Vagina (tissue), 2 donors: ENCODE measurements around the gene ADGRG6. TPM values are rescaled to one million over a fixed set of nuclear protein-coding genes. Genes with fewer than 3 reads are reported as not detected.

ENCODE experiments used
- DNase-seq, 2 donors: peaks; one replicate each; pipeline ENCODE4 v3.0.0-alpha.2; 2017; ENCODE audit errors: extremely low spot score in 2 of 2
- H3K27ac ChIP-seq: fragments of 200-600 bp; sonication (generic); one replicate; pipeline ENCODE4 v1.5.1; 2019
- H3K27me3 ChIP-seq: fragments of 200-600 bp; sonication (generic); one replicate; pipeline ENCODE4 v1.5.1; 2019
- H3K36me3 ChIP-seq, 2 donors: fragments of 200-600 bp; sonication (generic); one replicate each; pipeline ENCODE4 v1.5.1; 2017 to 2019
- H3K4me1 ChIP-seq: fragments of 200-600 bp; sonication (generic); one replicate; pipeline ENCODE4 v1.5.1; 2019
- H3K4me3 ChIP-seq, 2 donors: fragments of 200-600 bp; sonication (generic); 1 replicate in 1 of 2; 2 replicates in 1 of 2; pipeline ENCODE4 v1.5.1; 2016 to 2019
- H3K9me3 ChIP-seq: fragments of 200-600 bp; sonication (generic); one replicate; pipeline ENCODE4 v1.5.1; 2019
- CTCF ChIP-seq, 3 experiments: fragments of 450-650 bp in 2 of 3; fragments of 200-600 bp in 1 of 3; sonication (generic) in 1 of 3; IDR thresholded peaks; one replicate each; pipeline ENCODE4 v1.5.1; 2017 to 2019; ENCODE audit warnings: antibody characterized with exemption in 3 of 3, mild to moderate bottlenecking in 2 of 3, moderate library complexity in 2 of 3
- POLR2A ChIP-seq, 2 donors: fragments of 450-650 bp; IDR thresholded peaks; one replicate each; pipeline ENCODE4 v1.6.1; 2017; ENCODE audit warnings: antibody characterized with exemption in 2 of 2, mild to moderate bottlenecking in 2 of 2, moderate library complexity in 2 of 2
- POLR2AphosphoS5 ChIP-seq, 2 donors: sonication (generic); formaldehyde crosslinking; IDR thresholded peaks; one replicate each; pipeline ENCODE4 v1.9.0; 2017; ENCODE audit warnings: antibody characterized with exemption in 2 of 2, mild to moderate bottlenecking in 2 of 2, low read depth in 1 of 2; ENCODE audit not compliant: insufficient read depth in 1 of 2
- intact Hi-C: fragments of 100-400 bp; cut with DNase I; formaldehyde crosslinking; loops from one replicate; pipeline ENCODE4 v1.15.1; 2023
- total RNA-seq: library from RNA; depleted of rRNA; stranded (reverse); fragments of >200 nt; gene quantifications from one replicate; pipeline ENCODE4 v1.2.3, GENCODE V29; 2016

Gene ADGRG6
- total RNA-seq, 1 donor from 2014 or later: 22.6 TPM

GRCh38 chr6:142373268-142374090, 71.7 kb downstream of the ADGRG6 start:
- Histone ChIP-seq H3K4me3 (no peak overlapping the region), H3K36me3 (no peaks in the 10 kb centered on the region), H3K9me3 (no peaks in the 10 kb centered on the region), H3K27ac (no peak overlapping the region), H3K27me3 (no peaks in the 10 kb centered on the region), H3K4me1 (peaks cover 11% of the 10 kb centered on the region)
- DNase-seq: no peak
- TF ChIP-seq CTCF (IDR thresholded peaks at IDR 0.05): no peak
- TF ChIP-seq POLR2AphosphoS5 (IDR thresholded peaks at IDR 0.05; ENCODE audit: insufficient read depth in 1 of 2, low read depth in 1 of 2): no peak
- TF ChIP-seq POLR2A (IDR thresholded peaks at IDR 0.05): no peak
- intact Hi-C loops: no loop called here

- Histone ChIP-seq H3K4me3 (no peak overlapping the region), H3K27me3 (no peaks in the 10 kb centered on the region), H3K27ac (no peak overlapping the region), H3K36me3 (no peaks in the 10 kb centered on the region), H3K9me3 (no peaks in the 10 kb centered on the region), H3K4me1 (peaks cover 11% of the 10 kb centered on the region)
- TF ChIP-seq POLR2AphosphoS5 (IDR thresholded peaks at IDR 0.05; ENCODE audit: insufficient read depth in 1 of 2, low read depth in 1 of 2) (no peak), CTCF (IDR thresholded peaks at IDR 0.05) (no peak), POLR2A (IDR thresholded peaks at IDR 0.05) (no peak)
- intact Hi-C loops: no loop called here
- DNase-seq: no peak
These were observed 72.4 kb downstream of the ADGRG6 start for GRCh38 chr6:142374091-142374770.

GRCh38 chr6:142374965-142375733, 73.3 kb downstream of the ADGRG6 start:
- H3K36me3 ChIP-seq: no peaks in the 10 kb centered on the region
- peak in 1 of 2 donors; percentile 84 for TF ChIP-seq POLR2AphosphoS5 (IDR thresholded peaks at IDR 0.05; ENCODE audit: insufficient read depth in 1 of 2, low read depth in 1 of 2)
- TF ChIP-seq POLR2A (IDR thresholded peaks at IDR 0.05): no peak
- H3K4me3 ChIP-seq: no peak overlapping the region
- no peak overlapping the region for H3K27ac ChIP-seq
- intact Hi-C loops: no loop called here
- peaks cover 11% of the 10 kb centered on the region for H3K4me1 ChIP-seq
- DNase-seq: no peak
- H3K9me3 ChIP-seq: no peaks in the 10 kb centered on the region
- H3K27me3 ChIP-seq: no peaks in the 10 kb centered on the region

- TF ChIP-seq POLR2A (IDR thresholded peaks at IDR 0.05): no peak
- TF ChIP-seq CTCF (IDR thresholded peaks at IDR 0.05): no peak
- no peak for TF ChIP-seq POLR2AphosphoS5 (IDR thresholded peaks at IDR 0.05; ENCODE audit: insufficient read depth in 1 of 2, low read depth in 1 of 2)
- Histone ChIP-seq H3K4me1 (peaks cover 11% of the 10 kb centered on the region), H3K9me3 (no peaks in the 10 kb centered on the region), H3K36me3 (no peaks in the 10 kb centered on the region), H3K4me3 (no peak overlapping the region), H3K27me3 (no peaks in the 10 kb centered on the region), H3K27ac (no peak overlapping the region)
- intact Hi-C loops: no loop called here
- no peak for DNase-seq
These were observed 74.3 kb downstream of the ADGRG6 start for GRCh38 chr6:142376115-142376514.

GRCh38 chr6:142376800-142377496, 75.1 kb downstream of the ADGRG6 start:
- intact Hi-C loops: no loop called here
- Histone ChIP-seq H3K27ac (no peak overlapping the region), H3K9me3 (no peaks in the 10 kb centered on the region), H3K4me1 (peaks cover 11% of the 10 kb centered on the region), H3K4me3 (no peak overlapping the region), H3K27me3 (no peaks in the 10 kb centered on the region), H3K36me3 (no peaks in the 10 kb centered on the region)
- TF ChIP-seq POLR2AphosphoS5 (IDR thresholded peaks at IDR 0.05; ENCODE audit: insufficient read depth in 1 of 2, low read depth in 1 of 2) (no peak), CTCF (IDR thresholded peaks at IDR 0.05) (no peak), POLR2A (IDR thresholded peaks at IDR 0.05) (no peak)
- no peak for DNase-seq
